ENCODE measurements around the gene ODAD3.

Gene ODAD3

GRCh38 chr19:11451327-11451870 is 16.5 kb upstream of the ODAD3 start:
- Histone ChIP-seq H3K9ac (ENCODE audit: low read depth in 1 of 2, low read length in 2 of 2) (no peak overlapping the region), H3K4me1 (ENCODE audit: control insufficient read depth in 1 of 2, insufficient read depth in 2 of 2, low read length in 2 of 2) (no peaks in the 10 kb centered on the region), H3K27me3 (ENCODE audit: control insufficient read depth in 1 of 2, insufficient read depth in 2 of 2, low read length in 2 of 2) (no peaks in the 10 kb centered on the region), H3K4me3 (ENCODE audit: low read depth in 1 of 2, low read length in 2 of 2) (no peak overlapping the region), H3K9me3 (ENCODE audit: control insufficient read depth in 1 of 2, low read length in 2 of 2) (no peaks in the 10 kb centered on the region), H3K36me3 (ENCODE audit: control insufficient read depth in 1 of 2, insufficient read depth in 2 of 2, low read length in 2 of 2) (peaks cover 0 to 33% of the 10 kb centered on the region in 2 donors), H3K27ac (ENCODE audit: low read depth, low read length) (no peak overlapping the region)

GRCh38 chr19:11450570-11451326 is 15.8 kb upstream of the ODAD3 start:
- Histone ChIP-seq H3K9ac (ENCODE audit: low read depth in 1 of 2, low read length in 2 of 2) (no peak overlapping the region), H3K4me1 (ENCODE audit: control insufficient read depth in 1 of 2, insufficient read depth in 2 of 2, low read length in 2 of 2) (no peaks in the 10 kb centered on the region), H3K4me3 (ENCODE audit: low read depth in 1 of 2, low read length in 2 of 2) (no peak overlapping the region), H3K27ac (ENCODE audit: low read depth, low read length) (no peak overlapping the region), H3K9me3 (ENCODE audit: control insufficient read depth in 1 of 2, low read length in 2 of 2) (no peaks in the 10 kb centered on the region), H3K27me3 (ENCODE audit: control insufficient read depth in 1 of 2, insufficient read depth in 2 of 2, low read length in 2 of 2) (no peaks in the 10 kb centered on the region), H3K36me3 (ENCODE audit: control insufficient read depth in 1 of 2, insufficient read depth in 2 of 2, low read length in 2 of 2) (peaks cover 0 to 37% of the 10 kb centered on the region in 2 donors)

GRCh38 chr19:11448923-11449554 is 14.1 kb upstream of the ODAD3 start:
- peaks cover 5 to 54% of the 10 kb centered on the region in 2 donors for H3K36me3 ChIP-seq (ENCODE audit: control insufficient read depth in 1 of 2, insufficient read depth in 2 of 2, low read length in 2 of 2)
- no peak overlapping the region for H3K4me3 ChIP-seq (ENCODE audit: low read depth in 1 of 2, low read length in 2 of 2)
- H3K4me1 ChIP-seq (ENCODE audit: control insufficient read depth in 1 of 2, insufficient read depth in 2 of 2, low read length in 2 of 2): no peaks in the 10 kb centered on the region
- no peaks in the 10 kb centered on the region for H3K9me3 ChIP-seq (ENCODE audit: control insufficient read depth in 1 of 2, low read length in 2 of 2)
- H3K27ac ChIP-seq (ENCODE audit: low read depth, low read length): no peak overlapping the region
- H3K27me3 ChIP-seq (ENCODE audit: control insufficient read depth in 1 of 2, insufficient read depth in 2 of 2, low read length in 2 of 2): no peaks in the 10 kb centered on the region
- H3K9ac ChIP-seq (ENCODE audit: low read depth in 1 of 2, low read length in 2 of 2): no peak overlapping the region

GRCh38 chr19:11448410-11448809 is 13.5 kb upstream of the ODAD3 start:
- no peak overlapping the region for H3K27ac ChIP-seq (ENCODE audit: low read depth, low read length)
- no peak overlapping the region for H3K9ac ChIP-seq (ENCODE audit: low read depth in 1 of 2, low read length in 2 of 2)
- no peaks in the 10 kb centered on the region for H3K4me1 ChIP-seq (ENCODE audit: control insufficient read depth in 1 of 2, insufficient read depth in 2 of 2, low read length in 2 of 2)
- no peaks in the 10 kb centered on the region for H3K9me3 ChIP-seq (ENCODE audit: control insufficient read depth in 1 of 2, low read length in 2 of 2)
- no peak overlapping the region for H3K4me3 ChIP-seq (ENCODE audit: low read depth in 1 of 2, low read length in 2 of 2)
- no peaks in the 10 kb centered on the region for H3K27me3 ChIP-seq (ENCODE audit: control insufficient read depth in 1 of 2, insufficient read depth in 2 of 2, low read length in 2 of 2)
- peaks cover 6 to 58% of the 10 kb centered on the region in 2 donors for H3K36me3 ChIP-seq (ENCODE audit: control insufficient read depth in 1 of 2, insufficient read depth in 2 of 2, low read length in 2 of 2)

GRCh38 chr19:11447347-11448262 is 12.7 kb upstream of the ODAD3 start:
- Histone ChIP-seq H3K9me3 (ENCODE audit: control insufficient read depth in 1 of 2, low read length in 2 of 2) (no peaks in the 10 kb centered on the region), H3K4me3 (ENCODE audit: low read depth in 1 of 2, low read length in 2 of 2) (no peak overlapping the region), H3K27ac (ENCODE audit: low read depth, low read length) (no peak overlapping the region), H3K9ac (ENCODE audit: low read depth in 1 of 2, low read length in 2 of 2) (no peak overlapping the region), H3K4me1 (ENCODE audit: control insufficient read depth in 1 of 2, insufficient read depth in 2 of 2, low read length in 2 of 2) (no peaks in the 10 kb centered on the region), H3K27me3 (ENCODE audit: control insufficient read depth in 1 of 2, insufficient read depth in 2 of 2, low read length in 2 of 2) (no peaks in the 10 kb centered on the region), H3K36me3 (ENCODE audit: control insufficient read depth in 1 of 2, insufficient read depth in 2 of 2, low read length in 2 of 2) (peaks cover 6 to 58% of the 10 kb centered on the region in 2 donors)

- Histone ChIP-seq H3K4me3 (ENCODE audit: low read depth in 1 of 2, low read length in 2 of 2) (no peak overlapping the region), H3K27ac (ENCODE audit: low read depth, low read length) (no peak overlapping the region), H3K36me3 (ENCODE audit: control insufficient read depth in 1 of 2, insufficient read depth in 2 of 2, low read length in 2 of 2) (peaks cover 12 to 65% of the 10 kb centered on the region in 2 donors), H3K9ac (ENCODE audit: low read depth in 1 of 2, low read length in 2 of 2) (no peak overlapping the region), H3K9me3 (ENCODE audit: control insufficient read depth in 1 of 2, low read length in 2 of 2) (no peaks in the 10 kb centered on the region), H3K27me3 (ENCODE audit: control insufficient read depth in 1 of 2, insufficient read depth in 2 of 2, low read length in 2 of 2) (no peaks in the 10 kb centered on the region), H3K4me1 (ENCODE audit: control insufficient read depth in 1 of 2, insufficient read depth in 2 of 2, low read length in 2 of 2) (no peaks in the 10 kb centered on the region)
Observed at GRCh38 chr19:11446652-11447301, 11.9 kb upstream of the ODAD3 start.

- H3K36me3 ChIP-seq (ENCODE audit: control insufficient read depth in 1 of 2, insufficient read depth in 2 of 2, low read length in 2 of 2): peaks cover 16 to 71% of the 10 kb centered on the region in 2 donors
- no peak overlapping the region for H3K9ac ChIP-seq (ENCODE audit: low read depth in 1 of 2, low read length in 2 of 2)
- no peak overlapping the region for H3K4me3 ChIP-seq (ENCODE audit: low read depth in 1 of 2, low read length in 2 of 2)
Observed at GRCh38 chr19:11446271-11446651, 11.3 kb upstream of the ODAD3 start.

GRCh38 chr19:11445141-11445540 is 10.2 kb upstream of the ODAD3 start:
- no peak overlapping the region for H3K27ac ChIP-seq (ENCODE audit: low read depth, low read length)
- peaks cover 20 to 79% of the 10 kb centered on the region in 2 donors for H3K36me3 ChIP-seq (ENCODE audit: control insufficient read depth in 1 of 2, insufficient read depth in 2 of 2, low read length in 2 of 2)
- H3K9ac ChIP-seq (ENCODE audit: low read depth in 1 of 2, low read length in 2 of 2): no peak overlapping the region
- H3K4me1 ChIP-seq (ENCODE audit: control insufficient read depth in 1 of 2, insufficient read depth in 2 of 2, low read length in 2 of 2): no peaks in the 10 kb centered on the region
- no peaks in the 10 kb centered on the region for H3K9me3 ChIP-seq (ENCODE audit: control insufficient read depth in 1 of 2, low read length in 2 of 2)
- H3K27me3 ChIP-seq (ENCODE audit: control insufficient read depth in 1 of 2, insufficient read depth in 2 of 2, low read length in 2 of 2): no peaks in the 10 kb centered on the region
- no peak overlapping the region for H3K4me3 ChIP-seq (ENCODE audit: low read depth in 1 of 2, low read length in 2 of 2)

More at GRCh38 chr19:11446271-11446651, 11.3 kb upstream of the ODAD3 start:
- Histone ChIP-seq H3K4me1 (ENCODE audit: control insufficient read depth in 1 of 2, insufficient read depth in 2 of 2, low read length in 2 of 2) (no peaks in the 10 kb centered on the region), H3K9me3 (ENCODE audit: control insufficient read depth in 1 of 2, low read length in 2 of 2) (no peaks in the 10 kb centered on the region), H3K27ac (ENCODE audit: low read depth, low read length) (no peak overlapping the region), H3K27me3 (ENCODE audit: control insufficient read depth in 1 of 2, insufficient read depth in 2 of 2, low read length in 2 of 2) (no peaks in the 10 kb centered on the region)

- no peaks in the 10 kb centered on the region for H3K27me3 ChIP-seq (ENCODE audit: control insufficient read depth in 1 of 2, insufficient read depth in 2 of 2, low read length in 2 of 2)
- H3K9ac ChIP-seq (ENCODE audit: low read depth in 1 of 2, low read length in 2 of 2): no peak overlapping the region
- peaks cover 20 to 69% of the 10 kb centered on the region in 2 donors for H3K36me3 ChIP-seq (ENCODE audit: control insufficient read depth in 1 of 2, insufficient read depth in 2 of 2, low read length in 2 of 2)
- H3K27ac ChIP-seq (ENCODE audit: low read depth, low read length): no peak overlapping the region
- no peaks in the 10 kb centered on the region for H3K4me1 ChIP-seq (ENCODE audit: control insufficient read depth in 1 of 2, insufficient read depth in 2 of 2, low read length in 2 of 2)
- no peak overlapping the region for H3K4me3 ChIP-seq (ENCODE audit: low read depth in 1 of 2, low read length in 2 of 2)
- no peaks in the 10 kb centered on the region for H3K9me3 ChIP-seq (ENCODE audit: control insufficient read depth in 1 of 2, low read length in 2 of 2)
Observed at GRCh38 chr19:11444059-11444458, 9.1 kb upstream of the ODAD3 start.

Data from duodenal mucosa (tissue), 2 donors.